ENCODE data around the gene GRID1. TPM values are rescaled to one million over a fixed set of nuclear protein-coding genes. Genes with fewer than 3 reads are reported as not detected.

The GRID1 gene
- total and polyA plus RNA-seq, 10 of the 15 experiments (the other 5 are each of a cell fraction or from before 2014, with no cell fraction given), result 0.04 to 0.62 (median 0.08) TPM; not detected in 5

GRCh38 chr10:86263907-86264306, 102.7 kb downstream of the GRID1 start:
- intact Hi-C loops (cut with micrococcal nuclease; ENCODE audit: unreplicated experiment), result loop anchor here (5.0 kb wide), 1 partner anchor 323 kb away; no protein-coding TSS in a partner anchor
- FAIRE-seq, result no peak
- H3K4me1 ChIP-seq (ENCODE audit: control insufficient read depth, insufficient read depth, low read length), result no peaks in the 10 kb centered on the region
- H3K9ac ChIP-seq (ENCODE audit: control insufficient read depth, insufficient read depth, low read length), result no peak overlapping the region
- no TSS peak for BruUV-seq (replicated peaks)
- ChIA-PET RAD21 (ENCODE audit: unreplicated experiment) (no interaction called here), SMC1A (ENCODE audit: uncharacterized antibody, unreplicated experiment) (no interaction called here), CTCF (no interaction called here), POLR2A (no interaction called here)
- in situ Hi-C loops (cut with MboI), result no loop called here
- ATAC-seq, result no peak
- no peak overlapping the region for H3K4me3 ChIP-seq
- H3K27me3 ChIP-seq (replicated peaks in 1 of 2; ENCODE audit: control insufficient read depth in 2 of 2, insufficient read depth in 2 of 2, low read length in 1 of 2), result peaks cover 0 to 2% of the 10 kb centered on the region in 2 experiments; a peak in 3 of 4 replicates
- H2AFZ ChIP-seq (ENCODE audit: control insufficient read depth, low read depth, low read length), result no peak overlapping the region
- no peak for DNase-seq (ENCODE audit: low read depth, low spot score)
- no peak overlapping the region for H3K4me2 ChIP-seq (ENCODE audit: control insufficient read depth, insufficient read depth)
- H3K27ac ChIP-seq (ENCODE audit: control insufficient read depth, insufficient read depth), result no peak overlapping the region
- no peaks in the 10 kb centered on the region for H3K79me2 ChIP-seq (ENCODE audit: control insufficient read depth, insufficient read depth, low read length)
- H3K9me3 ChIP-seq (replicated peaks; ENCODE audit: control insufficient read depth, insufficient read depth, low read length), result no peaks in the 10 kb centered on the region
- 4% methylated on average over 5 of the region's 5 CpGs for WGBS (ENCODE audit: insufficient coverage, insufficient replicate concordance, low lambda C conversion rate, missing lambda C conversion rate)
- TF ChIP-seq NR2C1 (IDR thresholded peaks at IDR 0.05), result no peak
- no peak for TF ChIP-seq ZNF622 (IDR thresholded peaks at IDR 0.05)
- no peak for TF ChIP-seq LARP7 (IDR thresholded peaks at IDR 0.05)
- no peak for TF ChIP-seq NFYB (IDR thresholded peaks at IDR 0.05; ENCODE audit: insufficient read depth, low read depth, low read length)
- no peak for TF ChIP-seq JUNB (IDR thresholded peaks at IDR 0.05)
- TF ChIP-seq SPI1 (IDR thresholded peaks at IDR 0.05; ENCODE audit: borderline replicate concordance, insufficient read depth, low read depth, low read length), result no peak
- TF ChIP-seq RELA (IDR thresholded peaks at IDR 0.05; ENCODE audit: borderline replicate concordance, partially characterized antibody), result no peak
- H4K20me1 ChIP-seq (ENCODE audit: control insufficient read depth, insufficient read depth), result no peaks in the 10 kb centered on the region
- H3K36me3 ChIP-seq (ENCODE audit: control insufficient read depth in 2 of 2, insufficient read depth in 2 of 2, low read length in 1 of 2), result no peaks in the 10 kb centered on the region

GRCh38 chr10:86263209-86263608, 103.4 kb downstream of the GRID1 start:
- DNase-seq (ENCODE audit: low read depth, low spot score) (no peak), ATAC-seq (no peak), FAIRE-seq (no peak)
- ChIA-PET SMC1A (ENCODE audit: uncharacterized antibody, unreplicated experiment) (interaction anchor here (0.6 kb wide), 1 partner anchor 292 kb away, joined by 3 read pairs; no protein-coding TSS in a partner anchor), RAD21 (ENCODE audit: unreplicated experiment) (no interaction called here), POLR2A (no interaction called here), CTCF (no interaction called here)
- TF ChIP-seq USF1 (IDR thresholded peaks at IDR 0.05; ENCODE audit: borderline replicate concordance, extremely low read length, insufficient read depth, low read depth, low read length) (peak; percentile 26), FOXK2 (IDR thresholded peaks at IDR 0.05) (no peak)
- Histone ChIP-seq H3K27ac (ENCODE audit: control insufficient read depth, insufficient read depth) (no peak overlapping the region), H2AFZ (ENCODE audit: control insufficient read depth, low read depth, low read length) (no peak overlapping the region), H3K36me3 (ENCODE audit: control insufficient read depth in 2 of 2, insufficient read depth in 2 of 2, low read length in 1 of 2) (no peaks in the 10 kb centered on the region), H3K4me3 (no peak overlapping the region), H3K79me2 (ENCODE audit: control insufficient read depth, insufficient read depth, low read length) (no peaks in the 10 kb centered on the region), H3K4me1 (ENCODE audit: control insufficient read depth, insufficient read depth, low read length) (no peaks in the 10 kb centered on the region), H3K4me2 (ENCODE audit: control insufficient read depth, insufficient read depth) (no peak overlapping the region), H4K20me1 (ENCODE audit: control insufficient read depth, insufficient read depth) (no peaks in the 10 kb centered on the region), H3K9me3 (replicated peaks; ENCODE audit: control insufficient read depth, insufficient read depth, low read length) (no peaks in the 10 kb centered on the region), H3K9ac (ENCODE audit: control insufficient read depth, insufficient read depth, low read length) (no peak overlapping the region), H3K27me3 (replicated peaks in 1 of 2; ENCODE audit: control insufficient read depth in 2 of 2, insufficient read depth in 2 of 2, low read length in 1 of 2) (peaks cover 0 to 2% of the 10 kb centered on the region in 2 experiments; a peak in 3 of 4 replicates)
- intact Hi-C loops (cut with micrococcal nuclease; ENCODE audit: unreplicated experiment) (loop anchor here (5.0 kb wide), 1 partner anchor 324 kb away; no protein-coding TSS in a partner anchor), in situ Hi-C loops (cut with MboI) (no loop called here)
- 62% methylated on average over 27 of the region's 27 CpGs for WGBS (ENCODE audit: insufficient coverage, insufficient replicate concordance, low lambda C conversion rate, missing lambda C conversion rate)
- BruUV-seq (replicated peaks), result no TSS peak
